GM23338 (cell line): Measurements from ENCODE around the gene STAM. TPM values are rescaled to one million over a fixed set of nuclear protein-coding genes. Genes with fewer than 3 reads are reported as not detected.

Source experiments
- ATAC-seq: fragments of 200-7000 bp; cut with Tn5 transposase; 3 replicates; pipeline ENCODE4 v1.9.1; 2020
- DNase-seq: peaks from one replicate; pipeline ENCODE4 v3.0.0-alpha.2; 2015; ENCODE audit warnings: low spot score
- H2AFZ ChIP-seq: fragments of 200-600 bp; sonication (generic); 2 replicates; pipeline ENCODE4 v1.8.0; 2016; ENCODE audit warnings: antibody characterized with exemption, mild to moderate bottlenecking, moderate library complexity
- H3F3A ChIP-seq: fragments of 200-600 bp; sonication (generic); replicated peaks from 2 replicates; pipeline ENCODE4 v1.8.0; 2017; ENCODE audit warnings: antibody characterized with exemption, mixed run types, low read depth
- H3K27ac ChIP-seq: fragments of 200-600 bp; sonication (generic); 2 replicates; pipeline ENCODE4 v1.6.1; 2016; ENCODE audit warnings: low read depth
- H3K27me3 ChIP-seq: fragments of 200-600 bp; sonication (generic); 2 replicates; pipeline ENCODE4 v1.8.0; 2016; ENCODE audit warnings: mild to moderate bottlenecking, mixed run types, moderate library complexity; ENCODE audit not compliant: insufficient read depth
- H3K36me3 ChIP-seq: fragments of 200-600 bp; sonication (generic); 2 replicates; pipeline ENCODE4 v1.8.0; 2016; ENCODE audit warnings: mild to moderate bottlenecking; ENCODE audit not compliant: insufficient read depth
- H3K4me1 ChIP-seq: fragments of 200-600 bp; sonication (generic); 2 replicates; pipeline ENCODE4 v1.8.0; 2016; ENCODE audit warnings: mild to moderate bottlenecking, moderate library complexity; ENCODE audit not compliant: insufficient read depth
- H3K4me2 ChIP-seq: fragments of 200-600 bp; sonication (generic); 2 replicates; pipeline ENCODE4 v1.7.1; 2017; ENCODE audit warnings: mixed run types
- H3K4me3 ChIP-seq: fragments of 200-600 bp; sonication (generic); 2 replicates; pipeline ENCODE4 v1.6.1; 2016; ENCODE audit warnings: mixed run types
- H3K79me2 ChIP-seq: fragments of 200-600 bp; sonication (generic); replicated peaks from 2 replicates; pipeline ENCODE4 v1.8.0; 2017; ENCODE audit warnings: mild to moderate bottlenecking; ENCODE audit not compliant: insufficient read depth
- H3K9me2 ChIP-seq: fragments of 200-600 bp; sonication (generic); 2 replicates; pipeline ENCODE4 v1.8.0; 2017; ENCODE audit not compliant: insufficient read depth
- H4K20me1 ChIP-seq: fragments of 200-600 bp; sonication (generic); replicated peaks from 2 replicates; pipeline ENCODE4 v1.8.0; 2017; ENCODE audit warnings: mild to moderate bottlenecking; ENCODE audit not compliant: insufficient read depth
- H3K27ac Mint-ChIP-seq: 2 replicates; pipeline ENCODE4 v1.8.0; 2020; ENCODE audit warnings: inconsistent platforms, mild to moderate bottlenecking, moderate library complexity, mixed read lengths
- H3K27me3 Mint-ChIP-seq: 3 replicates; pipeline ENCODE4 v1.8.0; 2022; ENCODE audit warnings: low read depth, mild to moderate bottlenecking, moderate library complexity, mixed read lengths, inconsistent platforms; ENCODE audit not compliant: insufficient read depth, poor library complexity
- H3K36me3 Mint-ChIP-seq: 3 replicates; pipeline ENCODE4 v1.8.0; 2021; ENCODE audit warnings: low read depth, mild to moderate bottlenecking, inconsistent platforms, moderate library complexity, mixed read lengths
- H3K4me1 Mint-ChIP-seq: 3 replicates; pipeline ENCODE4 v1.8.0; 2020; ENCODE audit warnings: mild to moderate bottlenecking, inconsistent platforms, mixed read lengths
- H3K4me3 Mint-ChIP-seq: 3 replicates; pipeline ENCODE4 v1.8.0; 2021; ENCODE audit warnings: moderate library complexity, mild to moderate bottlenecking, inconsistent platforms, mixed read lengths
- H3K9me3 Mint-ChIP-seq: 3 replicates; pipeline ENCODE4 v1.8.0; 2020; ENCODE audit warnings: moderate library complexity, mild to moderate bottlenecking, inconsistent platforms, mixed read lengths
- EZH2 ChIP-seq: fragments of 200-600 bp; sonication (generic); IDR thresholded peaks from one replicate; pipeline ENCODE4 v1.8.0; 2017; ENCODE audit warnings: antibody characterized with exemption, mild to moderate bottlenecking, low read depth; ENCODE audit not compliant: unreplicated experiment
- EZH2phosphoT487 ChIP-seq: fragments of 200-600 bp; sonication (generic); IDR thresholded peaks from one replicate; pipeline ENCODE4 v1.8.1; 2018; ENCODE audit warnings: antibody characterized with exemption; ENCODE audit not compliant: unreplicated experiment
- JUNB ChIP-seq: IDR thresholded peaks from one replicate; pipeline ENCODE4 v1.6.1; 2016; ENCODE audit warnings: antibody characterized with exemption; ENCODE audit not compliant: unreplicated experiment
- POLR2AphosphoS5 ChIP-seq: IDR thresholded peaks from 2 replicates; pipeline ENCODE4 v1.6.1; 2016; ENCODE audit warnings: antibody characterized with exemption, low read depth
- STAT1 ChIP-seq: IDR thresholded peaks from one replicate; pipeline ENCODE4 v1.6.1; 2016; ENCODE audit warnings: antibody characterized with exemption; ENCODE audit not compliant: unreplicated experiment
- ZNF331 ChIP-seq: fragments of 250-450 bp; sonication (Bioruptor Pico); IDR thresholded peaks from 2 replicates; pipeline ENCODE4 v1.5.0; 2020; ENCODE audit warnings: low read depth, mild to moderate bottlenecking, moderate library complexity
- long read RNA-seq: library from polyadenylated mRNA; unstranded; transcript quantifications from one replicate; pipeline ENCODE4 v2.0.0, GENCODE V29; 2020; ENCODE audit not compliant: unreplicated experiment
- polyA plus RNA-seq: library from polyadenylated mRNA; unstranded; fragments of >200 nt; fragmentation: Nextera tagmentation; extraction: Ambion mirVana; gene quantifications from 2 replicates; pipeline ENCODE4 v1.2.1, GENCODE V29; 2016
- total RNA-seq: library from RNA; depleted of rRNA; stranded (reverse); fragments of >200 nt; shearing (Covaris generic); gene quantifications from 2 replicates; pipeline ENCODE4 v1.2.3, GENCODE V29; 2014; rRNA removed
- TF ChIP-seq, protein P1 (sequence below): fragments of 250-450 bp; sonication (Bioruptor Pico); IDR thresholded peaks from 2 replicates; pipeline ENCODE4 v1.5.0; 2020; ENCODE audit warnings: mild to moderate bottlenecking, moderate library complexity

The STAM gene
- total RNA-seq (29.8 and 40.5 TPM in 2 replicates), polyA plus RNA-seq (24.6 and 28.8 TPM in 2 replicates)
- long read RNA-seq, transcript STAM-202 (14 exons, 2,972 nt) = major isoform, 7 of 15 reads
- long read RNA-seq, partial matches to known transcripts = 4 of 15 reads
- long read RNA-seq, other reads (novel, unspliced or antisense) = 3 of 15 reads

DNA sequence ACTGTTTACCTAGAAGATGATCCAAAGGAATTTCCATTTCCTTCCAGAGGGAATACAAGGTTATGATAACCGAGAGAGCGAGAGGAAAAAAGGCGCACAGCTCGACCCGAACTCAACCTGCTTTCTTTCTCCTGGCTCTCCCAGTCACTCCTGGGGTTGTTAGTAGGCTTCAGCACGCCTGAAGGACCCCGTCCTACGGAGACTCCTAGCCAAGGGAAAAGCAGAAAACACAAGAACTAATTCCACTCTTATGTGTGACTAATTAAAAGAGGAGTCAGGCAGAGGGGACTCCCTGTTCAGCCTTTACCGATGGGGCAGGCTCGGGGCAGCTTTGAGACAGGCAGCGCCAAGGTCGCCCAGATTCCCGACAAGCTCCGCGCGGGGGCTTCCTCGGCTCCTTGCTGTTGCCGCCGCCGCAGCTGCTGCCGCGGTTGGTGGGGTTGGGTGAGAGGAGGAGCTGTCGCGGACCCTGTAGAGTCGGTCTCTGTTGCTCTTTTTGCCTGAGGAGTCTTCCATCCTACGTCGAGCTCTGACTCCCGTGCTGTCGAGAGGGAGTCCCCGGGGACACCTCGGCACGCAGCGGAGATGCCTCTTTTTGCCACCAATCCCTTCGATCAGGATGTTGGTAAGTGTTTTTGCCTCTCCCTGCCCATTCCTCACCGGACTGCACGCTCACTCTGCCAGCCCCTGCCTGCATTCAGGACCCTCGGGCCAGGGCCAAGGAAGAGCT lies at the start of gene STAM:
Gene STAM (plus strand): TSS at position 397 of the 730 bp plus-strand sequence. CDS start 189 bp downstream, at position 586.
- peak within 1 kb of the TSS; percentile 67 for H2AFZ ChIP-seq
- H3F3A ChIP-seq = no peaks in the 10 kb centered on the region
- no peaks in the 10 kb centered on the region for H3K36me3 ChIP-seq
- H3K9me3 Mint-ChIP-seq = no peaks in the 10 kb centered on the region
- peaks cover 71% of the 10 kb centered on the region for H3K79me2 ChIP-seq
- no peaks in the 10 kb centered on the region for H4K20me1 ChIP-seq
- peaks cover 14% of the 10 kb centered on the region for H3K4me1 Mint-ChIP-seq
- H3K4me3 Mint-ChIP-seq = peak within 1 kb of the TSS; percentile 99
- H3K27me3 Mint-ChIP-seq = peaks cover 11% of the 10 kb centered on the region
- H3K4me3 ChIP-seq = peak within 1 kb of the TSS; percentile 90
- H3K36me3 Mint-ChIP-seq = peaks cover 9% of the 10 kb centered on the region
- peak within 1 kb of the TSS; percentile 75 for H3K27ac ChIP-seq
- no peaks in the 10 kb centered on the region for H3K27me3 ChIP-seq
- TF ChIP-seq ZNF331 (no peak), EZH2 (no peak), EZH2phosphoT487 (no peak), JUNB (no peak), STAT1 (no peak), POLR2AphosphoS5 (peak; percentile 81)
- TF ChIP-seq, protein P1, sequence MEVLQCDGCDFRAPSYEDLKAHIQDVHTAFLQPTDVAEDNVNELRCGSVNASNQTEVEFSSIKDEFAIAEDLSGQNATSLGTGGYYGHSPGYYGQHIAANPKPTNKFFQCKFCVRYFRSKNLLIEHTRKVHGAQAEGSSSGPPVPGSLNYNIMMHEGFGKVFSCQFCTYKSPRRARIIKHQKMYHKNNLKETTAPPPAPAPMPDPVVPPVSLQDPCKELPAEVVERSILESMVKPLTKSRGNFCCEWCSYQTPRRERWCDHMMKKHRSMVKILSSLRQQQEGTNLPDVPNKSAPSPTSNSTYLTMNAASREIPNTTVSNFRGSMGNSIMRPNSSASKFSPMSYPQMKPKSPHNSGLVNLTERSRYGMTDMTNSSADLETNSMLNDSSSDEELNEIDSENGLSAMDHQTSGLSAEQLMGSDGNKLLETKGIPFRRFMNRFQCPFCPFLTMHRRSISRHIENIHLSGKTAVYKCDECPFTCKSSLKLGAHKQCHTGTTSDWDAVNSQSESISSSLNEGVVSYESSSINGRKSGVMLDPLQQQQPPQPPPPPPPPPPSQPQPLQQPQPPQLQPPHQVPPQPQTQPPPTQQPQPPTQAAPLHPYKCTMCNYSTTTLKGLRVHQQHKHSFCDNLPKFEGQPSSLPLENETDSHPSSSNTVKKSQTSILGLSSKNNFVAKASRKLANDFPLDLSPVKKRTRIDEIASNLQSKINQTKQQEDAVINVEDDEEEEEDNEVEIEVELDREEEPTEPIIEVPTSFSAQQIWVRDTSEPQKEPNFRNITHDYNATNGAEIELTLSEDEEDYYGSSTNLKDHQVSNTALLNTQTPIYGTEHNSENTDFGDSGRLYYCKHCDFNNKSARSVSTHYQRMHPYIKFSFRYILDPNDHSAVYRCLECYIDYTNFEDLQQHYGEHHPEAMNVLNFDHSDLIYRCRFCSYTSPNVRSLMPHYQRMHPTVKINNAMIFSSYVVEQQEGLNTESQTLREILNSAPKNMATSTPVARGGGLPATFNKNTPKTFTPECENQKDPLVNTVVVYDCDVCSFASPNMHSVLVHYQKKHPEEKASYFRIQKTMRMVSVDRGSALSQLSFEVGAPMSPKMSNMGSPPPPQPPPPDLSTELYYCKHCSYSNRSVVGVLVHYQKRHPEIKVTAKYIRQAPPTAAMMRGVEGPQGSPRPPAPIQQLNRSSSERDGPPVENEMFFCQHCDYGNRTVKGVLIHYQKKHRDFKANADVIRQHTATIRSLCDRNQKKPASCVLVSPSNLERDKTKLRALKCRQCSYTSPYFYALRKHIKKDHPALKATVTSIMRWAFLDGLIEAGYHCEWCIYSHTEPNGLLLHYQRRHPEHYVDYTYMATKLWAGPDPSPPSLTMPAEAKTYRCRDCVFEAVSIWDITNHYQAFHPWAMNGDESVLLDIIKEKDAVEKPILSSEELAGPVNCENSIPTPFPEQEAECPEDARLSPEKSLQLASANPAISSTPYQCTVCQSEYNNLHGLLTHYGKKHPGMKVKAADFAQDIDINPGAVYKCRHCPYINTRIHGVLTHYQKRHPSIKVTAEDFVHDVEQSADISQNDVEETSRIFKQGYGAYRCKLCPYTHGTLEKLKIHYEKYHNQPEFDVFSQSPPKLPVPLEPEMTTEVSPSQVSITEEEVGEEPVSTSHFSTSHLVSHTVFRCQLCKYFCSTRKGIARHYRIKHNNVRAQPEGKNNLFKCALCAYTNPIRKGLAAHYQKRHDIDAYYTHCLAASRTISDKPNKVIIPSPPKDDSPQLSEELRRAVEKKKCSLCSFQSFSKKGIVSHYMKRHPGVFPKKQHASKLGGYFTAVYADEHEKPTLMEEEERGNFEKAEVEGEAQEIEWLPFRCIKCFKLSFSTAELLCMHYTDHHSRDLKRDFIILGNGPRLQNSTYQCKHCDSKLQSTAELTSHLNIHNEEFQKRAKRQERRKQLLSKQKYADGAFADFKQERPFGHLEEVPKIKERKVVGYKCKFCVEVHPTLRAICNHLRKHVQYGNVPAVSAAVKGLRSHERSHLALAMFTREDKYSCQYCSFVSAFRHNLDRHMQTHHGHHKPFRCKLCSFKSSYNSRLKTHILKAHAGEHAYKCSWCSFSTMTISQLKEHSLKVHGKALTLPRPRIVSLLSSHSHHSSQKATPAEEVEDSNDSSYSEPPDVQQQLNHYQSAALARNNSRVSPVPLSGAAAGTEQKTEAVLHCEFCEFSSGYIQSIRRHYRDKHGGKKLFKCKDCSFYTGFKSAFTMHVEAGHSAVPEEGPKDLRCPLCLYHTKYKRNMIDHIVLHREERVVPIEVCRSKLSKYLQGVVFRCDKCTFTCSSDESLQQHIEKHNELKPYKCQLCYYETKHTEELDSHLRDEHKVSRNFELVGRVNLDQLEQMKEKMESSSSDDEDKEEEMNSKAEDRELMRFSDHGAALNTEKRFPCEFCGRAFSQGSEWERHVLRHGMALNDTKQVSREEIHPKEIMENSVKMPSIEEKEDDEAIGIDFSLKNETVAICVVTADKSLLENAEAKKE (CRISPR knock-in tag) = no peak
- ATAC-seq (peak; percentile 95), DNase-seq (peak; percentile 96)
- H3K4me2 ChIP-seq = peak within 1 kb of the TSS; percentile 85
- peak within 1 kb of the TSS; percentile 100 for H3K27ac Mint-ChIP-seq
- H3K4me1 ChIP-seq = peaks cover 9% of the 10 kb centered on the region
- H3K9me2 ChIP-seq = no peaks in the 10 kb centered on the region
